NCI-H1417 (cell line): ENCODE results near the gene RSPH6A.

Experiments used
- DNase-seq, 3 experiments: peaks; one replicate each; lab custom pipeline; 2025; lab: John Stamatoyannopoulos, UW

Gene RSPH6A

GRCh38 chr19:45825263-45825605, 10.1 kb upstream of the RSPH6A start:
- no peak for DNase-seq

GRCh38 chr19:45824531-45825262, 9.6 kb upstream of the RSPH6A start:
- peak in 1 of 3 experiments; percentile 39 for DNase-seq

- DNase-seq = peak; percentile 57 to 86 (median 73)
Measured at GRCh38 chr19:45824041-45824471, 8.9 kb upstream of the RSPH6A start.

- DNase-seq = no peak
Measured at GRCh38 chr19:45823182-45823581, 8.1 kb upstream of the RSPH6A start.

GRCh38 chr19:45822716-45823115, 7.6 kb upstream of the RSPH6A start:
- DNase-seq = no peak

- no peak for DNase-seq
Measured at GRCh38 chr19:45821570-45821969, 6.5 kb upstream of the RSPH6A start.

GRCh38 chr19:45821103-45821521, 6.0 kb upstream of the RSPH6A start:
- peak in 1 of 3 experiments; percentile 35 for DNase-seq

- no peak for DNase-seq
Measured at GRCh38 chr19:45820413-45821102, 5.5 kb upstream of the RSPH6A start.

GRCh38 chr19:45819769-45820168, 4.7 kb upstream of the RSPH6A start:
- no peak for DNase-seq

GRCh38 chr19:45817725-45818301, 2.7 kb upstream of the RSPH6A start:
- DNase-seq = peak in 2 of 3 experiments; percentile 28 to 37

- peak; percentile 40 to 96 (median 67) for DNase-seq
Measured at GRCh38 chr19:45817010-45817724, 2.1 kb upstream of the RSPH6A start.

GRCh38 chr19:45816236-45817009, 1.3 kb upstream of the RSPH6A start:
- no peak for DNase-seq

- no peak for DNase-seq
Measured at GRCh38 chr19:45815481-45816216, 541 bp upstream of the RSPH6A start.

- no peak for DNase-seq
Measured at GRCh38 chr19:45814166-45814780, 835 bp downstream of the RSPH6A start.

GRCh38 chr19:45812297-45812696, 2.8 kb downstream of the RSPH6A start:
- DNase-seq = no peak

GRCh38 chr19:45809643-45810159, 5.4 kb downstream of the RSPH6A start:
- DNase-seq = peak; percentile 46 to 73 (median 69)

GRCh38 chr19:45805719-45806118, 9.4 kb downstream of the RSPH6A start:
- no peak for DNase-seq

- no peak for DNase-seq
Measured at GRCh38 chr19:45804959-45805230, 10.2 kb downstream of the RSPH6A start.

GRCh38 chr19:45804140-45804958, 10.8 kb downstream of the RSPH6A start:
- no peak for DNase-seq
